Cardiac septum (tissue), 1 donor: ENCODE results near the gene CASQ1. TPM values are rescaled to one million over a fixed set of nuclear protein-coding genes. Genes with fewer than 3 reads are reported as not detected.
A peak's percentile ranks its signal among the peaks of the same experiment; 100 is the strongest.

ENCODE experiments used
- DNase-seq: peaks from one replicate; pipeline ENCODE4 v3.0.0-alpha.2; 2020; ENCODE audit warnings: low spot score
- intact Hi-C: fragments of 100-400 bp; cut with DNase I; formaldehyde crosslinking; loops from one replicate; pipeline ENCODE4 v1.14.0; 2022
- total RNA-seq: library from RNA; stranded (reverse); fragmentation: NEBNext Ultra II Directional; extraction: Animal tissue kit (Norgen Biotek cat#: 25700); gene quantifications from one replicate; pipeline ENCODE4 v1.2.1, GENCODE V29; 2021
- donor health status: DM: no; HTN: no; CAD: no.

CASQ1 gene
- total RNA-seq, 1 donor from 2014 or later: 57.8 TPM

DNA sequence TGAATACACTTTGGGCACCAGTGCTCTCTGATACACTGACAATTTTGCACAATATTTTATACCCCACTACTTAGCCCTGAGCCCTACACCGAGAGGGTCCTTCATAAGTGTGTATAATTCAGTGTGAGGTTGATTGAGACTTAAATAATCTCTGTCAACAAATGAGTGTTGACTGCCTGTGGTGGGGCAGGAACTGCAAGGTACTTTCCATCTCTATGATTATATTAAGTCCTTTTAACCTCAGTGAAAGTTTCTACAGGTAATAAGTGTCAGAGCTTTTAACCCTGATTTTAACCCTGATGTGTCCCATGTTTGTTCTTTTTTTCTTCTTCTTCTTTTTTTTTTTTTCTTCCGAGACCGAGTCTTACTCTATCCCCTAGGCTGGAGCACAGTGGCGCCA is 5.8 kb downstream of the CASQ1 start:
- intact Hi-C loops: no loop called here

DNA sequence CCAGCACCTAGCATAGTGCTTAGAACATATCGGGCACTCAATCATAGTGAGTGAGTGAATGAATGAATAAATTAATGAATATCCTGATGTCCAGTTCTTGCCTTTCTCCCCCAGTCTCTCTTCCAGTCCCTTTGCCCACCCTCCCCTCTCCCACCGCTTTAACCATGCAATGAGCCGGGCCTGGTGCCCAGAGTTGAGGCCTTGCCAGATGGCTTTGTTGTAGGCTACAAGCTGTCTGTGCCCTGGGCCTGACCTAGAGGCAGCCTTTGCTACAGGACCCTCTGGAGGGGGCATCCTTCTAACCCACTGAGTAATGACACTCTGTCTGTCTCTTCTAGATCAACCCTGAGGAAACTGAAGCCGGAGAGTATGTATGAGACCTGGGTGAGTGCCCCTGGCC is 6.9 kb downstream of the CASQ1 start:
- intact Hi-C loops: no loop called here
- DNase-seq: peak; percentile 71

More for the DNA sequence above, 5.8 kb downstream of the CASQ1 start:
- DNase-seq: no peak

DNA sequence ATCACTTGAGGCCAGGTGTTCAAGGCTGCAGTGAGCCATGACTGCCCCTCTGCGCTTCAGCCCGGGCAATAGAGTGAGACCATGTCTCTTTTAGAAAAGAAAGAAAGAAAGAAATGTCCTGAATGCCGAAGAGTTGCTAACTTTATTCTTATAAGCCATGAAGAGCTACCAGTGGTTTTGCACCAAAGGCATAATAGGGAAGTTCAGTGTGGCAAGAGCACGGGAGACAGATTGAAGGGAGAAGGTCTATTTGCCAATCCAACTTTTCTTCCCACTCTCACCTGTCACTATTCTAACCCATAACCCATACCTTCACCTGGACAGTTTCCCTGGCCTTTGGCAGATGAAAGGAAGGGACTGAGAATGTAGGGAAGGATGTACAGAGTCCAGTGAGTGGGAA is 10.4 kb downstream of the CASQ1 start:
- no peak for DNase-seq
- intact Hi-C loops: no loop called here

DNA sequence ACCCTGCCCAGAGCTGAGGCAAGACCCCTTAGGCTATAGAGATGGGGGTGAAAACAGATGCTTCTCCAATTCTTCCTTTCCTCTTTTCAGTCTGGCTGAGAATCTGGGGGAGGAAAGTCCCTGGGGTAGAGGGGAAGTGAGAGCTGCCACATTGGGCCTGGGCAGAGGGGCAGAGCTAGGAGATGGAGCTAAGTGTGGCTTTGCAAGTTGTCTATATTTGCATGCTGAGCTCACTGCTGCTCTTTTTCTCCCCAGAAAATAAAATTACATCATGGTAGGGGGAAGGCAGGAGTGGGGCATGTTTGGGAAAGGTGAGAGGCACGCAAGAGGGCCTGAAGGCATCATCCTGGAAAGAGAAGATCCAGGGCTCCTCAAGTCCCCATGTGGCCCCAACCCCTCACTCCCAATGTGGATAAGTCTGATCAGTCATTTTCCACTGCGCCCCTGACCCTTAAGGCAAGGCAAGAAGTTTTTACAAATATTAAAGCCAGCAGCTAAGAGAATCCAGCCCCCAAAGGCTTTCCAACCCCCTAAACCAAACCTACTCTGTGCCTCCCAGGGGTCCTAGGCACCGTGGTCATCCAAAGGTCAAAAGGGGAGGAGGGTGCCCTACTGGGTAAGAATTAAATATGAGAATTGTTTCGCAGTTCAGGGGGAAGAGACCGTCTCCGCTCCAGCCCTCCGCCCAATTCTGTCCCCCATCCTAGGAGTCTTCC is 14.3 kb downstream of the CASQ1 start:
- intact Hi-C loops: loop anchor here (5.0 kb wide), 1 partner anchor 102 kb away; no protein-coding TSS in a partner anchor
- no peak for DNase-seq

DNA sequence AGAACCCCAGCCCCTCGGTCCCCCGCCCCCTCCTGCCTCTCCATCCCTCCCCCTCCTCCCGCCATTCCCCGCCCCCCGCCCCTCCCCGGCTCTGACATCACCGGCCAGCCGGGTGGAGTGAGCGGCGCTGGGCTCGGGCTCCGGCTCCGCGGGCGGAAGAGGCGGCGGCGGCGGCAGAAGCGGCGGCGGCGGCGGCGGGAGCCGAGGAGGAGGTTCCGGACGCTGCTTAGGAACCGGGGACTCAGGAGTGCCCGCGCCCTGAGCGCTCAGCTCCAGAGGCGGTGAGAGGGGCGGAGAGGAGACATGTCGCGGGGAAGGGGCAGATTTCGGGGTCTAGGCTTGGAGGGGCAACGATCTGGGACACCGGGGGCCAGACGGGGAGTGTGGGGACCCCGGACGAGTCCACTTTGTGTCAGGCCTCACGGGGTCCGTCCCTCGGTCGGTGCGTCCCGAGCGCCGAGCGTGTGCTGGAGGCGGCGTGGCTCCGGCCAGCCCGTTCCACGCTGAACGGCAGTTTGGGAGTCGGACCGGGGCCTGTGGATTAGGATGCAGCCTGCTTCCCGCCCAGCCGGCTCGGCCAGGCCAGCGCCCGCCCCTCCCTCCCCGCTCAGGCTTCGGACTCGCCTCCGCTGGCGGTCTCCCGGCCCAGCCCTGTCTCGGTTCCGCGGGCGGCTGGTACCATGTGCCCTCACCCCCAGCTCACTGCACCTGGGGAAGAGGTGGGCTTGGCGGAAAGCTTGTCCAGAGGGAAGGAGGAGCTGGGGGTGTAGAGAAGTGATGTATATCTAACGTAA is 15.1 kb downstream of the CASQ1 start, which contains the start of gene PEA15:
PEA15 (plus strand) TSS at position 143 of the 794 bp plus-strand sequence. CDS start 6,161 bp downstream, outside the sequence.
- intact Hi-C loops: loop anchor here (5.0 kb wide), 1 partner anchor 103 kb away; no protein-coding TSS in a partner anchor
- peak; percentile 84 for DNase-seq

DNA sequence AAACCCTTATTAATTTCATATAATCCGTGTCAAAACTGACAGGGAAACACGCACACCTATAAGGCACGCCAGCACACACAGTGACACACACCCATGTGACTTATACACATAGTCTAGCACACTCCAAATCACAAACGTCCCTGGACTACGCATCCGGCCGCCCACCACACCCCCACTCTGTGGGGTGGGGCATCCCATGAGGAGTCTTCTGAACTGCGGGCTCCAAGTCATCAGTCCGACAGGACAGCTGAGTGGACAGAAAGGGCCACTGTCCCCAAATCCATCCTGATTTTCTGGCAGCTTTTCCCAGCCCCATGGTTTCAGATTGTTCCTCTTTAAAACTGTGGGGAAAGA is 15.6 kb downstream of the CASQ1 start:
- DNase-seq: no peak
- intact Hi-C loops: loop anchor here (5.0 kb wide), 1 partner anchor 104 kb away; no protein-coding TSS in a partner anchor

DNA sequence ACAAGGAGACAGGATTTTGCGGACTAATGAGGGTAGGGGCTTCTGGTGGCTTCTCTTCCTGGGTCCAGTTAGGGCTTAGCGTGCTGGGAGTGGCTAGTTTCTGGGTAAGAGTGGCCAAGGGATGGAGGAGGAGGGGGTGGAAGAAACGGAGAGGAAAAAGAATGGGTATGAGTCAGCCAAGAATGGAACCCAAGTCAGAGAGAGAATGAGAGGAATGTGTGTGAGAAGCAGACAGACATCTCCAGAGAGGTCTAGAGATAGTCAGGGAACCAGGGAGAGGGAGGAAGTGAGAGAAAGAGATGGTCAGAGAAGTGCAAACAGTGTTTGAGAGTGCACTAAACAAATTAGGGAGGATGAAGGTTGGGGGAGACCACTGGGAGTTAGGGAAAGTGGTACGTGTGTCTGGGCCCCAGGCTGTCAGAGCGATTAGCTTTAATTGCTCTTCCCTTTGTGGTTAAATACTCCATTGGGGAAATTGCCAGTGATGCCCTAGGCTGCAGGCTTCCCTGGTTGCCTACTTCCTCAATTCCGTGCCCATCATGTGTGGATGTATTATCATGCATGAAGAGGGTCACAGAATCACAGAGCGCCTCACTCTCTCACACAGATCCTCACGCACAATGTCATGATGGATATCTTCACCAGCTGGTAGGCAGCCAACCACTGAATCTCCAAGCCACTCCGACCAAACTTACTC is 16.2 kb downstream of the CASQ1 start:
- no peak for DNase-seq
- intact Hi-C loops: loop anchor here (5.0 kb wide), 1 partner anchor 104 kb away; no protein-coding TSS in a partner anchor

DNA sequence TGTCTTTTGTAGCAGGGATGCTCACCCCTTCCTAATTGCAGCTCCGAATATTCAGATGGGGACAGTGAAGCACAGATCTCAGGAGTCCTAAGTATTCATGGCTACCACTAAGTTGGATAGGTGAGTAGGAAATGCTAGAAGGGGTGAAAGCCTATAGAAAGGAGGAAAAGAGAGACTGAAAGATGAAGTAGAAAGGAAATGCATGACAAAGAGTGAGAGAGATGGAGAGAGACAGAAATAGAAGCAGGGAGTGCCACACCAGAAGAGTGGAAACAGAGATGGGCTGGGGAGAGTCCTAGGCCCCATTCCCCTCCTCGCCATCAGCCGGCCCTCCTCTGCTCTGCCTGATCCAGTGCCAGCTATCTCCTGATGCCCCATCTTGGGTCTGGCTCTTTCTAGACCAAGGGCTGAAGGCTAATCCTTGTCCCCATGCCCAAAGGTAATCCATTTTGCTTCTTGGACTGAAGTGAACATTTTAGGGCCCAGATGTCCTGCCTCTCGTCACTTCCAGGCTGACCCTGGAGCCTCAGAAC is 16.8 kb downstream of the CASQ1 start:
- no peak for DNase-seq
- intact Hi-C loops: loop anchor here (5.0 kb wide), 1 partner anchor 105 kb away; no protein-coding TSS in a partner anchor

DNA sequence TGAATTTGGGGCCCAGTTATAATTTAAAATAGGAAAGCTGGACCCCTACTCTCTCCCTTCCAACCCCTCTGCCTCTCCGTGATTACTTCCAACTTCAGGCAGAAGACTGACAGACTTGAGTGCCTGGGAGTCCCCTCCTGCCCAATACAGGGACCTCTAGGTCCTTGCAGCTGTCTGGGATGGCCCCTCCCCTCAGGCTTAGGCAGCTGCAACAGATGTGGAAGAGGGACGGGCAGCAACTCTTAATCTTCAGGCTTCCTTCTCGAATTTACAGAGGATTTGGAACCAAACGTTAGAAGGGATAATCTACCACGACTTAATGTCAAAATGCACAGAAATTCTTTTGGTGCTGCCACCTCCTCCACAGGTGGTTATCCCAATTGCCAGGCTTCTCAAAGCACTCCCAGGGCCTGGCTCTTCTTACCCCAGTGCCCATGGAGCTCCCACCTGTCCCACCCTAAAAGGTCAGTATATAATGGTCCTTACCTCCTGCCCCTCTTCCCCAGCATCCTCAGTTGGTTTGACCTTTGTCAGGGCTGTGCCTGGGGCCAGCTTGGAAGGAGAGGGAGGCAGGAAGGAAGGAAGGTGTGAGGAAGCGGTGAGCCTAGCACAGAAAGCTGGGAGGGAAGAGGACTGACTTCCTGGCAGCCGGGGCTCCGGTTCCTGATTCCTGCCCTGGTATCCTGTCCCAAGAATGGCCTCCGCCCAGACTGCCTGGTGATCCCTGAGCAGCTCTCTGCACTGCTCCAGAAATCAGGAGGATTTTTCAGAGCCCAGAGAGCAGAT is 17.6 kb downstream of the CASQ1 start:
- intact Hi-C loops: loop anchor here (5.0 kb wide), 1 partner anchor 106 kb away; no protein-coding TSS in a partner anchor
- no peak for DNase-seq

DNA sequence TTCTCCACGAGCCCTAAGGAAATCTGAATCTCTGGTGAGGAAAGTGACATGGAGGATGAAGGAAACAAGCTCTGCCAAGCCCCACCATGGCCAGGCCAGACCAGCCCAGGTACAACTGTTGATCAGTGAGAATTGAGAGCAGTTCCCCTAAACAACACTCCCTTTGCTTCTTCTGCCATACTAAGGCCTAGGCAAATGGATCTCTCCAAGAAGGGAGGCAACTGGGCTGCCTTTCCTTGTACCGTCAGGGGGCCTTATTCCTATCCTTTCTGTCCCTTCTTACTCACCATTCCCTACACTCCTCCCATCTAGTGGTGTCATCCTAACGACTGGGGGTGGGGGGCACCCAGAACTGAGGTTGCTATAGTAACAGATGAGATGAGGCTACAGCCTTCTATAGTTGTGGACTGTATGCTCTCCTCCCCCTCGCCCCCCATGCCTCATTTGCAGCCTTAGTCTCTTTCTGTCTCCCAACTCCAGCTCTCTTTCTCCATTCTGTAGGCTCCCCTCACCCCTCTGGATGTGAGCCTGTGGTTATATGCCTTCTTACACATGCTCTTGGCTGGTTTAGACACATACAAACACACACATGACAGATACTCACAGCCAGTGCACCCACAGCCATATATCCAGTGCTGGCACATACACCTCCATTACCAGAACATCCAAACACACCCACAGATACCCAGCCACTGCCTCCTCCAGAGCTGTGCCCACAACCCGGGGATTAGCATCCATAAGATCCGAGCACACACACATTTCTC is 18.4 kb downstream of the CASQ1 start:
- no peak for DNase-seq
- intact Hi-C loops: loop anchor here (5.0 kb wide), 1 partner anchor 106 kb away; no protein-coding TSS in a partner anchor

DNA sequence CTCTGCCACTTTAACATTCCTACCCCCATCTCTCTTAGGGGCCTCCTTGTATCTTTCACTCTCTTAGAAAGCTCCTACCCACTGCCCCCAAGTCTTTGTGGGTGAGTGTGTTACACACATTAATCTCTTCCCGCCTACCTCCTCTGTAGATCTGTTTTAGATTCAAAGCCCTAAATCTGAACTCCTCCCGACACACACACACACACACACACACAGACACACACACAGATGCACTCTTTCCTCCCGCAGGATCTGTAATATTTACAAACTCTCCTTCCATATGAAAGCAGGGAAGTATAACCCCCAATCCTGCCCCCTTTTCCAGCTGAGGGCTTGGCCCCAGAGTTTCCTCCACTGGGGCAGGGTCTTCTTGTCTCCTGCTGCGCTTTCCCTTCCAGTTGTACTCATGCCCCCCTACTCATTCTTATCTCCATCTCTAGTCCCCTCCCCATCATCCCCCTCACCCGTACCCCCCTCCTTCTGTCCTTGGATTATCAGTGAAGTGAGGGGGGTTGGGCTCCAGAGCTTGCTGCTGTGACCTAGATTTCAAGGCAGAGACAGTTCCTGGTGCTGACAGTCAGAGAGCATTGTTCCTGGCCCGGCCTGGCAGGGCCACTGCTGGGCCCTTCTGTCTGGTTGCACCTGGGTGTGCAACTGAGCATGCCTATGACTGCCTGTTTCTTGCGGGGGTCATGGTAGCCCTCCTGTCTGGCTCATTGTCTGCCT is 19.1 kb downstream of the CASQ1 start:
- intact Hi-C loops: loop anchor here (5.0 kb wide), 1 partner anchor 107 kb away; no protein-coding TSS in a partner anchor
- DNase-seq: peak; percentile 82

DNA sequence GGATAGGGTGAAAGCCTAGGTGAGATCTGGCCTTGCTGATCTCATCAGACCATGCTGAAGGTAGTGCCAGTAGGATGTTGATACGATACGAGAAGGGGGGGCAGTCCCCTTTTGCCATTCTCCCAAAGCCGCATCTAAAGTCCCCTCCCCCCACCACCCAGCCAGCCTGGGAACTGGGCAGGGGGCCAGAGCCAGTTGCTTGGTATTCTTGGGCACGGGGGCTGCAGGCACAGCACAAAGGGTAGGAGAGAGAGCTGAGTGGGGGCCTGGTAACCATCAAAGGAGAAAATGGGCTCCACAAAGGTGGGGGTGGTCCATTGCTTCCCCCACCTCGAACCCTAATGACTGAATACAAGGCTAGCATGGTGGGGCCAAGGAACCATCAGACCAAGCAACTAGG is 20.2 kb downstream of the CASQ1 start:
- intact Hi-C loops: no loop called here

DNA sequence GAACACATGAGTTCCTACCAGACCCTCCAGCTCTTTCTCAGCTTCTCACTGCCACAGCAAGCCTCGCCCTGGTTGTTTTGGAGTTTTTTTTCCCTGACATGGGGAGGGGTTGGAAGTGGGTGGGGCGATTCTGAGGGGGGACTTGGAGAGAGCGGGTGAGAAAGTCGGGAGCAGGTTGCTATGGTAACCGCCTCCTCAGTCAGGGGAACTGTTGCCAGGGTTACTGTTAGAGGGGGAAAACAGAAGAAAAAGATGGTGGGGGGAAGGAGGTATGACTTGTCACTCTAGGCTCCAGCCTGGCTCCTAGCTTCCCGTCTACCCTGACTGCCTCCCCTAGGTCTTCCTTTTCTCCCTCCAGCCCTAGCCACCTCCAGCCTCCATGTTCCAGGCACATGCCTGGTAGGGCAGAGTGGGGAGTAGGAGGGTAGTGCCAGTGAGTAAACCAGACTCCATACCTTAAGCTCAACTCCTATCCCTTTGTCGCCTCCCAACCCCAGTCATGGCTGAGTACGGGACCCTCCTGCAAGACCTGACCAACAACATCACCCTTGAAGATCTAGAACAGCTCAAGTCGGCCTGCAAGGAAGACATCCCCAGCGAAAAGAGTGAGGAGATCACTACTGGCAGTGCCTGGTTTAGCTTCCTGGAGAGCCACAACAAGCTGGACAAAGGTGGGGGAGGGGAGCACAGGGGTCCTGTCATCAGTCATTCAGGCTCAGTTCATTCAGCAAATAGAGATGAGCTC is 20.8 kb downstream of the CASQ1 start:
- intact Hi-C loops: no loop called here
- DNase-seq: no peak

More for the DNA sequence above, 20.2 kb downstream of the CASQ1 start:
- DNase-seq: no peak

DNA sequence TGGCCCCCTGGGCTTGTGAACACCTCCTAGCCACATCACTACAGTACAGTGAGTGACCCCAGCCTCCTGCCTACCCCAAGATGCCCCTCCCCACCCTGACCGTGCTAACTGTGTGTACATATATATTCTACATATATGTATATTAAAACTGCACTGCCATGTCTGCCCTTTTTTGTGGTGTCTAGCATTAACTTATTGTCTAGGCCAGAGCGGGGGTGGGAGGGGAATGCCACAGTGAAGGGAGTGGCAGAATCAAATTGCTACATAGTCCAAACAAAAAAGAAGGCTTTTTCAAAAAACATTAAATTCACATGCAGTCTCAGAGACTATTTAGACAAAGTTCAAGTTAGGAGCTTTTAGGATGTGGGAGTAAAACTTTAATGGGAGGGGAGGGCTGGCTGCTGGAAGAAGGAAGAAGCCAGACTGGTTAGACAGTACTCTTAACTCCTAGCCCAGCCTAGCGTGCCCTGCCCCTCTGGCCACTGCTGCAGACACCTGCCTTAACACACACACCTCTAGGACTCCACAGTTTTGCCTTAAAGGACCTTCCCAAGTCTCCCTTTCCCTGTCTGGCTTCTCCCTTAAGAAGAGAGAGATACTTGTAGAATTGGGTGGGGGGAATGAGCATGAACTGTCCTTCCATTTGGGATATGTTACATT is 24.2 kb downstream of the CASQ1 start:
- DNase-seq: no peak
- intact Hi-C loops: no loop called here

DNA sequence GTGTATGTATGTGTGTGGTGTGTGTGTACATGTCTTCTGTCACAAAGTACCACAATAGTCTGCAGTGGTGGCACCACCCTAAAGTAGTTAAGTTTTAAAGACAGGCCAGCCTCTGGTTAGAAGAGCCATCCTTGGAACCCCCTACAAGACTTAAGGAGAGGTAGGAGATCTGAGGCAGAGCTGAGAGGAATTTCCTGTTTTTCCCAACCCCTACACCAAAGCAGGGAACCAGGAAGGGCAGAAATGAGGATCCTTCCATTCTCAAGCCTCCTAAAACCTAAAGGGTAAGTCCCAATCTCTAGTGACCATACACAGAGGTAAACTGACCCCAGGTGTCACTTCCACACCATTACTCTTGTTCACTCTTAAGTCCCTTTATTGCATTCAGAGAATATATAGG is 25.9 kb downstream of the CASQ1 start:
- no peak for DNase-seq
- intact Hi-C loops: no loop called here

DNA sequence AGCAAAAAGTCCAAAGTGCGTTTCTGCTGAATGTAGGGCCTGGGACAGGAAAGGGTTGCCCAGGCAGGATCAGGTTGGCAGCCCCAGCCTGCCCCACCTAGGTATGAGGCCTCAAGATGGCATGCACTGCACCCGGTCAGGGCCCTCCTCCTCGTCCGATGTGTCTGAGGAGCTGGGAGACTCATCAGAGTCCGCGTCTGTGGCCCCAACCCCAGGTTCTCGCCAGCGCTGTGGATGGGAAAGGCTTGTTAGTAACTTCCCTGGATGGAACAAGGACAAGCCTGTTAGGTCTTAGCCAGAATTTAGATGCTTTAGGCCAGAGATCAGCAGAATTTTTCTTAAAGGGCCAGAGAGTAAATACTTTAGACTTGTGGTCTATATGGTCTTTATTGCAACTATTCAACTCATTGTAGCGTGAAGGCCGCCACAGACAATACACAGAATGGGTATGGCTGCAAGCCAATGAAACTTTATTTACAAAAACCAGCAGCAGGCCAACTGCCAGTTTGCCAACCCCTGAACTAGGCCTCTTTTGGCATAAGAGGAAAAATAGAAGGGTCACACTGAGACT is 27.2 kb downstream of the CASQ1 start:
- intact Hi-C loops: loop anchor here (1.0 kb wide), 1 partner anchor 116 kb away; no protein-coding TSS in a partner anchor

More for the DNA sequence above, 27.2 kb downstream of the CASQ1 start:
- DNase-seq: no peak
